D721Med (cell line): ENCODE results near the gene DNMT3A.

Experiments
- DNase-seq: peaks from one replicate; pipeline ENCODE4 v3.0.0; 2011; ENCODE audit warnings: low spot score; ENCODE audit not compliant: insufficient read length
- FAIRE-seq: peaks from 2 replicates; lab custom pipeline; 2011; peaks lifted over from hg19 to GRCh38; lab: Jason Lieb, UNC
- TF ChIP-seq, protein P1 (sequence below): IDR thresholded peaks from 2 replicates; pipeline ENCODE4 v1.5.1; 2012; ENCODE audit warnings: mild to moderate bottlenecking, control low read depth; ENCODE audit not compliant: insufficient read depth; ENCODE audit errors: missing control alignments

The DNMT3A gene

DNA sequence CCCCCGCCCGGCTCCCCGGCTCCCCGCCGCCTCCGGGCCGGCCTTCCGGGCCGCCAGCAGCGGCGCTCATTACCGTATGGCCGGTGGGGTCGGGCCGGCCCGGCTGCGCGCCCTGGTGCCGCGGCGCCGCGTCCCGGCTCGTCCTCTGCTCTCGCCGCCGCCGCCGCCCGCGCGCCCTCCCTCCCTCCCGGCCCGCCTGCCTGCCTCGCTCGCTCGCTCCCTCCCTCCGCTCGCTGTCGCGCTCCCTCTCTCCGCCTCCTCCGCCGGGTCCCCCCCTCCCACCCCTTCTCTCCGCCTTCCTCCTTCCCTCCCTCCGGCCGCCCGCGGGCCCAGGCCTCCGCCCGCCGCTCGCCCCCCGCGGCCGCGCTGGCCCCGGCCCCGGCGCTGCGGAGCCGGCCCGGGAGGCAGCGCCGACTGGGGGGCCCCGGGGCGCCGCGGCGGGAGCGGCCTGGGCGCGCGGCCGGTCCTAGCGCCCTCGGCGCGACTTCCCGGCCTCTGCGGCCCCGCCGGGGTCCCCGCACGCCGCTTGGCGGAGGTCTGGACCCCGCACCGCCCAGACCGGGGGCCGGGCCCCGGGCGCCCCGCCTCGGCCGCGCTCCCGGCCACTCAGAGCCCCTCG is at the start of gene DNMT3A:
Gene DNMT3A, minus strand, starts transcription at position 173 of the 619 bp plus-strand sequence. CDS start 27,941 bp downstream, outside the sequence.
- DNase-seq (no peak), FAIRE-seq (no peak)
- TF ChIP-seq, protein P1, sequence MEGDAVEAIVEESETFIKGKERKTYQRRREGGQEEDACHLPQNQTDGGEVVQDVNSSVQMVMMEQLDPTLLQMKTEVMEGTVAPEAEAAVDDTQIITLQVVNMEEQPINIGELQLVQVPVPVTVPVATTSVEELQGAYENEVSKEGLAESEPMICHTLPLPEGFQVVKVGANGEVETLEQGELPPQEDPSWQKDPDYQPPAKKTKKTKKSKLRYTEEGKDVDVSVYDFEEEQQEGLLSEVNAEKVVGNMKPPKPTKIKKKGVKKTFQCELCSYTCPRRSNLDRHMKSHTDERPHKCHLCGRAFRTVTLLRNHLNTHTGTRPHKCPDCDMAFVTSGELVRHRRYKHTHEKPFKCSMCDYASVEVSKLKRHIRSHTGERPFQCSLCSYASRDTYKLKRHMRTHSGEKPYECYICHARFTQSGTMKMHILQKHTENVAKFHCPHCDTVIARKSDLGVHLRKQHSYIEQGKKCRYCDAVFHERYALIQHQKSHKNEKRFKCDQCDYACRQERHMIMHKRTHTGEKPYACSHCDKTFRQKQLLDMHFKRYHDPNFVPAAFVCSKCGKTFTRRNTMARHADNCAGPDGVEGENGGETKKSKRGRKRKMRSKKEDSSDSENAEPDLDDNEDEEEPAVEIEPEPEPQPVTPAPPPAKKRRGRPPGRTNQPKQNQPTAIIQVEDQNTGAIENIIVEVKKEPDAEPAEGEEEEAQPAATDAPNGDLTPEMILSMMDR: no peak

DNA sequence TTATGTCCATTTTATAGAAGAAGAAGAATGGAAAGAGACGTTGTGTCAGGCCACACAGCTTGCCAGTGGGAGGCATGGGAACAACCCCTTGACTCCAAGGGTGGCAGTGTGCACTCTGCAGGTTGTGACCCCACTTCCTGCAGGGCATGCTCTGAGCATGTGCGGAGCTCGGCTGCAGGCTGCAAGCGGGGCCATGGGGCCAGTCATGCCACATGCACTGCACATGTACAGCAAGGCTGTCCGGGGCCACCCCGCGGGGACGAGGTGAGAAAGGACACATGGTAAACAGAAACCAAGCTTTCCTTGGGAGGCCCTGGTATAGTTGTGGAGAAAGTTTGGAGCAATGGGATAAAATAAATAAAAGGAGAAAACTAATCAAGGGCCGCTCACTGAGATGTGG is 47.4 kb upstream of the DNMT3A start:
- TF ChIP-seq, protein P1: no peak
- no peak for DNase-seq
- FAIRE-seq: no peak

DNA sequence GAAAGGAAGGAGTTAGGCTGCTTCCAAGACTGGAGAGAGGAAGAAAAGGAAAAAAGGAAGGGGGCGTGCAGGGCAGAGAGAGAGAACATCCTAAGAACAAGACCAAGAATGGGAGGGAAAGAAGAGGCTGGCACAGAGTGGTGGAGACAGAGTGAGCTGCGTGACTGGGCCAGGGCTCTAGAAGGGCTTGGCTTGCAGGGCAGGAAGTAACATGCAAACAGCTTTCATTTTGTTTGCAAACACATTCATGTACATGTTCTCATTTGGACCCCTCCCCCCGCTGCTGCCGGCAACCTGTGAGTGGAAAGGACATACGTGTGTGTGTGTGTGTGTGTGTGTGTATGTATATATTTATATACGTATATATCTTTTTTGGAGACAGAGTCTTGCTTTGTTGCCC is 46.8 kb upstream of the DNMT3A start:
- TF ChIP-seq, protein P1: no peak
- DNase-seq (no peak), FAIRE-seq (no peak)

DNA sequence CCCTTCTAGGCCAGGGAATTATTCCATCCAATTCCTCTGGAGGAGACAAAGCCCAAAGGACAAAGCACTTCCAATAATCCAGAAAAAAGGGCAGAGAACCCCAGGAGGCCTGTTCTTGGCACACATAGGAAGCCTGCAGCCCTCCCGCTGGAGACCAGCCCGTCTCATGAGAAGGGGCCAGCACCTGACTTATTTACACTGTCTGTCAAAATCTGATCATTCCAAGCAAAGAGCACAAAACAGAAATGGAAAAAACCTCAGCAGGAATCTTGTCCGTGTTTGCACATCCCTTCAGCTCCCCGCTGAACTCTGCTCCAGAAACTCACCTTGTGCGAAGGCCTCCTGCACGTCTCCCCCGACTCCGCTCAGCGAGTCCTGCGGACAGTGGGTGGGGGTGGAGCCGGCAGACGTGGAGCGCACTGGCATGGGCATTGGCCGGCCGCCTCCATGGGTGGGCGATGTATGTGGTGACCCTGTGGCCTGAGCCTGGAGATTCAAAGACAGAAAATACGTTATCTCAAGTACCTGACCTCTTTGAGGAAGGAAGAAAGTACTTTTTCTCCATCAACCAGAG is 46.2 kb upstream of the DNMT3A start:
- DNase-seq: no peak
- TF ChIP-seq, protein P1: no peak
- FAIRE-seq: no peak

DNA sequence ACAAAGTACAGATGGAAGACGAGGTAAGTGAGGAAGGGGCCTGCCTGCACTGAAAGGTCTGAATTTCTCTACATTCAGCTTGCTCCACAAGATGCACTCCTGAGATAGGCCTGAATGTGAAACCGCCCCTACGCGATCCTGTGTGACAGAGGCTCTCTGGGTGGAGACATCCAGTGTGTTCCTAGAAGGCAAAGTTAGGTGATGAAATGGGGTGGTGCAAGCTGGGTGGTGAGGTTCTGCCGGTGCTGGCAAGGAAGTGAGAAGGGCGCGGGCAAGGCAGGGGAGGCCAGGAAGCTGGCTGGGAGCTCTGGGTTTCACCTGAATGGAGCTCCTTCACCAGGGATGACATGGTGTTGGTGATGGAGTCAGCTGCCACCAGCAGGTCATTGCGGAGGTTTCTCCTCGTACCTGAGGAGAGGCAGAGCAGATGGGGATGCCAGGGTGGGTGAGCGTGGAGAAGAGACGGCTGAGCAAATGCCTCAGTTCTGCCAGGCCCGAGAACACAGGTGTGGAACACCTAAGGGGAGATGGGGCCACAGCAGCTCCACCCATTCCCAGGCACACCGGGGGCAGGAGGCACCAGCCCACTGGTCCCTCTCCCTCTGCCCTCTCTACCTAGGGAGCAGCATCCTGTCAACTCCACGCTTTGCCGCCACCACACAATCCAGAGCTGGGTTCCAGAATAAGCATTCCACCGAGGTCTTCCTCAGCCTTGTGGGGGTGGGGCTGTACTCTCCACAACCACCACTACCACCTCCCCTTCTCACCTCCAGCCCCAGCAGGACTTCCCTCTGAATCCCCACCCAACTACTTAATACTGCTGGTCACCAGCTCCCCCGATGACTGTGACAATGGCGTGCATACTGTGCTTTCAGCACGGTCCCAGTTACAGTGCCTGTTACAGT is 45.5 kb upstream of the DNMT3A start:
- TF ChIP-seq, protein P1: no peak
- DNase-seq (no peak), FAIRE-seq (no peak)

DNA sequence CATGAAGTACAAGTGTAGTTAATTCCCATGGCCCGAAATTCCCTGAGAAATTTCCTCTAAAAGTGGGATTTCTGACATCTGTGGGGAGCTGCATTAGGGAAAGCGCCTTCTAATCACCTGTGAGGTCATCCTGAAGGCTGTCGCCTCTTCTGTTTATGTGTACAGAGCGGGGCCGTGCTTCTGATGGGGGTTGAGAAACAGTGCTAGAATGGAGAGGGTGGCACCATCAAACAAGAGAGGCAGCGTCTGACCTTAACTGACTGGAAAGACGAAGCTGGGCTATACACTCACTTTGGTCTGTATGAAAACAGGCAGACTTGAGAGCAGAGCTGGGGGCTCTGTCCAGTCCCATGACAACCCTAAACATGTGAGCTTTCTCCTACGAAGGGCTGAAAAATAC is 44.2 kb upstream of the DNMT3A start:
- DNase-seq (no peak), FAIRE-seq (no peak)
- TF ChIP-seq, protein P1: no peak
